HG02610 (cell line): Measurements from ENCODE around the gene PLIN5.

Experiments used
- ATAC-seq: cut with Tn5 transposase; IDR thresholded peaks from one replicate; pipeline ENCODE4 v1.9.1; 2021; ENCODE audit warnings: mild to moderate bottlenecking, moderate library complexity; ENCODE audit not compliant: unreplicated experiment

The PLIN5 gene

DNA sequence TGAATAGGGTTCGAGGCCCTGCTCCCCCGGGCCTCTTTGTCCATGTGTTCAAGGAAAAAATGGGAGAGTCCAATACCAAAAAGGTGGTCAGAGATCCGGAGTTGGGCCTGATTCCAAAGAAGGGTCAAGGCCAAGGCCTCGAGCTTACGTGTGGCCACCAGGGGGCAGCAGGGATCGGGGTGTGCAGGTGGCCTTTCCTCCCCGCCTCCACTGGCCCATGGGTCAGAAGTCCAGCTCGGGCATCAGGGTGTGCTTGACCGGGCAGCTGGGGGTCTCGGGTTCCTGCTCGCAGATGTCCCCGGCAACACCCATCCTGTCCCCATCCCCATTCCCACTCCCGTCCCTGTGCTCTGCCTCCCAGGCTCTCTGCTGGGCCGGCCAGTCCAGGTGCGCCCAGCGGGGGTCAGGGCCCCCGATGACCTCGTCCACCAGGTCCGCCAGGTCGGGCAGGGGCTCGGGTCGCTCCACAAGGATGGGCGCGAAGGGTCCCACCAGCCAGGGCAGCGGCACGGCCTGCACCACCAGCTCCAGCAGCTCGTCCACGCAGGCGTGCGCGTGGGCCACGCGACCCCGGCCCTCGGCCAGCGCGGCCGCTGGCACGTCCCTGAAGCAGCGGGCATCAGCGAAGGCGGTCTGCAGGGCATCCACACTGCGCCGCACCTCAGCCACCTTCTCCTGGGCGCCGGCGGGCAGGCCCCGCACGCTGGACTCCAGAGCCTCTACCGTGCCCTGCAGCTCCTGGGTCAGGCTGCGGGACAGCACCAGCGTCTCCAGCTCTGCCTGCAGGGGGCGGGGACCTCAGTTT lies 11.5 kb downstream of the PLIN5 start:
- no peak for ATAC-seq

DNA sequence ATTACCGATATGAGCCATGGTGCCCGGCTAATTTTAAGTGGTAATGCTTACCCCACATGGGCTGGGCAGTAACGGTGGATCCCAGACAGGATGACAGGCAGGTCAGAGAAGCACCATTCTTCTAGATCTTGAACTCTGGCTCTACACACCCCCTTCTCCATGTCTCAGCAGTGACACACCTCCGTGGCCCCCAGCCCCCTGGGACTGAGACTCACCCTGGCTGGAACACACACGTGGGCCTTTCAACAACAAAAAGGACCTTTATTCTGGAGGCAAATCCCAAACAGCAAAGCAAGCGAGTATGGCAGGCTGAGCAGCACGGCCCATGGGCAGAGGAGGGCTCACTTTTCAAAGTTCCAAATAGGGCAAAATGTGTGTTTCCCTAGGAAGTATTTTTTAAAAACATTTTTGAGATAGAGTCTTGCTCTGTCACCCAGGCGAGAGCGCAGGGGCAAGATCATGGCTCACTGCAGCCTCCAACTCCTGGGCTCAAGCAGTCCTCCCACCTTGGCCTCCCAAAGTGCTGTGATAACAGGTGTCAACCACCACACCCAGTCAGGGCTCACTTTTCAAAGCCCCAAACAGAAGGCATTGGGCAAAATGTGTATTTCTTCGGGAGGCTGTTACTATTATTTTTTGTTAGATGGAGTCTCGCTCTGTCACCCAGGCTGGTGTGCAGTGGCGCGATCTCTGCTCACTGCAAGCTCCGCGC lies 12.6 kb downstream of the PLIN5 start:
- ATAC-seq = no peak

DNA sequence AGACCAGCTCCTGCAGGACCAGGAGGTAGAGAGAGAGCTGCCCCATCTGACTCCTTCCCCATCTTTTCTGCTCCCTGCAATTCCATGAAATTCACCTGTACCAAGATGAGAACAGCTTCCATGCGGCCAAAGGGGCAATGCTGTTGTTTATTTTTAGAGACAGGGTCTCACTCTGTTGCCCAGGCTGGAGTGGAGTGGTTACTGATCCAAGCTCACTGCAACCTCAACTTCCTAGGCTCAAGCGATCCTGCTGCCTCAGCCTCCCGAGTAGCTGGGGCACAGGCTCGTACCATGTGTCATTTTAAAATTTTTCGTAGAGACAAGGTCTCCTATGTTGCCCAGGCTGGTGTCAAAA lies 13.2 kb downstream of the PLIN5 start:
- no peak for ATAC-seq

DNA sequence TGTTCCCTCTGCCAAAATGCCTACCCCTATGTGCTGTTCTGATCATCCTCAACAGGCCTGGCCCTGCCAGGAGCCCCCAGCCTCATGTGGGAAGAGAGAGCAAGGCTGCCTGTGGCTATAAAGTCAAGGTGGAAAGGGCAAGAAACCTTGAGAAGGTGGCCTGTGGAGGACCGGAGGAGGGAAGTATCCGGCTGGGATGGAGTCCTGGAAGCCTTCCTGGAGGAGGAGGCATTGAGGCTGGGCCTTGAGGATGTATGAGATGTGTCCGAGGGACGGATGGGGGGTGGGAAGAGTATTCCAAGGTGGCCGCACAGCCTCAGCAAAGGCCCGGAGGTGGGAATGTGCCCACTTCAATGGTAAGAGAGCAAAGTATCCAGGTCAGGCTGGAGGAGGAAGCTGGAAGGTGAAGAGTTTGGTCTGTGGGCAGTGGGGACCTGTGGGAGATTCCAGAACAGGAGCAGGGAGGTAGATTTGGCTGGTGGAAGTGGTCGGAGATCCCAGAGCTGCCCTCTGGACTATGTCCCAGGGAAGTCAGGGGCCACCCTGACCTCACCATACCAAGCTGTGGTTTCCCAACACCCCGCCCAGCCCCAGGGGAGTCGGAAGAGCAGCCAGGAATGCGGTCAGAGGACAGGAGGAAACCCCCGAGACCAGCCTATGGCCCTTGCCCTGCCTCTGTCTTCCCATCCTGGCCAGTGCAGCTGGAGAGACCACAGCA lies 13.7 kb downstream of the PLIN5 start:
- ATAC-seq = no peak

DNA sequence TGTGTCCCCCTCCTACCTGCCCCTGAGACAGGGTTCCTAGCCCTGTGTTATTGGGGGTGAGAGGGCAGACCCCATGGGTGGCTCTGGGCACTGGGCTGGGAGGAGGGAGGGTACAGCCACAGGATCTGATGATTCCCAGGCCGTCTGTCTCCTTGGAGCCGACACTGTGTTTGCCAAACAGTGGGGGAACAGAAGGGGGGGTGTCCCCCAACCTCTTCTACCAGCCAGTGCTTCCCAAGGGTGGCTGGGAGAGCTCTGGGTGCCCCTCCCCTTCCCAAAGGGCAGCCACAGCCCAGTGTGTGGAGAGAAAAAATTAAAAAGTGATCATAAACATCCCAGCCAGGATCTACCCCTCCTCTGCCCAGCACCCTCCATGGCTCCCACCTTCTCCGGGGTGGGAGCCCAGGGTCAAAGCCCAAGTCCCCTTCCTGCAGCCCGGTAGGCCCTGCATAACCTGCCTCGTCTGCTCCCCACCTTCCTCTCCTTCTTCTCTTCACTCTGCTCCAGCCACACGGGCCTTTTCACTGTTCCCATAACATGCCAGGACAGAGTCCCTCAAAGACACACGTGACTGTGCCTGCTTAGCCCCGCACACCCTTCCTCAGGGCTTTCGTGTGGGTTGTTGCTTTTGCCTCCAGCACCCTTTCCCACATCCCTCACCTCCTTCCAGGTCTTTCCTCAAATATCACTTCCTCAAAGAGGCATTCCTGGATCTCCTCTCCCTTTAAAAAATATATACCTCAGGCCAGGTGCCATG lies 15.3 kb downstream of the PLIN5 start:
- no peak for ATAC-seq

DNA sequence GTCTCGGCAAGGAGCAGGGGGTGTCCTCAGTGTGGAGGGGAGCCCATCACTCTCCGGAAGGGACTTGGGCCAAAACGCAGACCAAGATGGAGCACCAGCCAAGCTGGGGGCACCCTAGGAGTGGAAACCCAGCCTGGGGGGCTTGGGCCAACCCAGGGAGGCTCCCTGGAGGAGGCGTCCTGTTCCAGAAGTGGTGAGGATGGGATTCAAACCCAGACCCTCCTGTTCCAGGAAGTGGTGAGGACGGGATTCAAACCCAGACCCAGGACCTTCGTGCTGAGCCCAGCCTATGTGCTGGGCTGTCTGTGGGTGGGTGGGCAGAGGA lies 15.9 kb downstream of the PLIN5 start:
- no peak for ATAC-seq

DNA sequence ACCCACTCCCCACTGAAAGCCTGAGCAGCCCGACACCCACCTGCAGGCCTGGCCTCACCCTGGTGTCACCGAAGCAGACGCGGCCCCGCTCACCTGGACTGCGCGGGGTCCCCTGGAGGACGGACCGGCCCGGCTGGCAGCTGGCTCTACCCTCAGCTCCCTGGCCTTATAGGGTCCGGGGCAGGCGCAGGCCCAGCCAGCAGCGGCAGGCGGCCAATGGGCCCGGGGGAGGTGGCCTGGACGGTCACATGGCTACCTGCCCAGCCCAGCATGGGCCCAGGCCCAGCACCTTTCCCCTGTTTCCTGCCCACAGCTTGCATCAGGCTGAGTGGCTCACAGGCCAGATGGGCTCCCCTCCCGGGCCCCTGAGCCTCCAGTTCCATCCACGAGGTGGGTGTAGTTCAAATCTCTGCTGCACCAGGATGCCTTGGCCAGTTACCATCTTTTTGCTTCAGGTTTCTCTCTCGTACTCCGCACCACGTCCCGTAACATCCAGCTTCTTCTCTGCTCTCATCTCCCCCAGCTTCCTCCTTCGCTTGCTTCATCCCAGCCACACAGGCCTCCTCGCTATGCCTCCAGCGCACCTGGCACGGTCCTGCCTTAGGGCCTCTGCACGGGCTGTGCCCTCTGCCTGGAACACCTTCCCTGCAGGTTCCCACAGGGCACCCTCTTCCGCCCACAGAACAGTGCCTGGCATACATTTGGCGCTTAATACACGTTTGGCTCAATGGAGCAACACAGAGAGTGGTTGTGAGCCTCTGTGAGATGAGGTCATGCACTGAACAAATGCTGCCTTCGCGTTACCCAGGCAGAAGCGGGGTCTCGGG lies 16.5 kb downstream of the PLIN5 start, which contains the start of gene PLIN4:
PLIN4 (minus strand) TSS at position 142 of the 827 bp plus-strand sequence. CDS start 214 bp downstream, outside the sequence.
- no peak for ATAC-seq

DNA sequence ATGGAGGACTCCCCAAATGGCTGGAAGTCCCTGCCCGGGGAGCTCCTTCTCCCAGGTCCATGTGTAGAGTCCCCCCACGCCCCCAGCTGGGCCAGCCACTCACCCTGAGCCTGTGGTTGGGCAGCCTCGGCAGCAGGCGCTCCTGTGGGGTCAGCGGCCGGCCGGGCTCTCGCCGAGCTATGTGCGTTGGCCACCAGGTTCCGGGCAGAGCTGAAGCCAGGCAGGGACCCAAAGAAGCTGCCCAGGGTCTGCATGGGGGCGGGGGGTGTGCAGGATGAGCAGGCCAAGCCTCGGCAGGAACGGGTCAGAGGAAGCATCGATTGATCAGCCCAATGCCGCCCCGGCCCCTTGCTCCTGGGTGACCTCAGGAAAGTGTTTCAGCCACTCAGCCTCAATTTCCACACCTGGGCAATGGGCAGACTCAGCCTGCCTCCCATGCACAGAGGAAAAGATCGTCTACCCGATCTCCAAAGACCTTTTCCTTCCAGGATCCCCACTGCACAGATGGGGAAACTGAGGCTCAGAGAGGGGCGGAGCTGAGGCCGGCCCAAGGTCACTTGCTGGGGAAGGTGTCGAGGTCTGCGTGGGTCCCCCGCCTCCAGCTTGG lies 17.5 kb downstream of the PLIN5 start:
- no peak for ATAC-seq

DNA sequence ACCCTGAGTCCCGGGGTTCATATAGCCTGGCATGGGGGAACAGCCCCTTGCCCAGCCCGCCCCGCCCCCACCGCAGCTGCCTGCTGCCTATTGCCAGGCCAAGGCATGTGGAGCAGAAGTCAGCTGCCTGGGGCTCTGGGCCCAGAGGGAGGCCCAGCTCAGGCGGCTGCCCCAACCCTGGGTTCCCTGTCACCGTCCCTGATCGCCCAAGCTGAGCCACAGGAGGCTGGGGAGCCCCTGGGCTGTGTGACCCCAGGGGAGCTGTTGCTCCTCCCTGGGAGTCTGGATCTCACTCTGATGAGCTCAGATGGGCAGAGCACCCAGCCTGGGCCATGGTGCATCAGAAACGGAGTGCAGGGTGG lies 18.1 kb downstream of the PLIN5 start:
- no peak for ATAC-seq

DNA sequence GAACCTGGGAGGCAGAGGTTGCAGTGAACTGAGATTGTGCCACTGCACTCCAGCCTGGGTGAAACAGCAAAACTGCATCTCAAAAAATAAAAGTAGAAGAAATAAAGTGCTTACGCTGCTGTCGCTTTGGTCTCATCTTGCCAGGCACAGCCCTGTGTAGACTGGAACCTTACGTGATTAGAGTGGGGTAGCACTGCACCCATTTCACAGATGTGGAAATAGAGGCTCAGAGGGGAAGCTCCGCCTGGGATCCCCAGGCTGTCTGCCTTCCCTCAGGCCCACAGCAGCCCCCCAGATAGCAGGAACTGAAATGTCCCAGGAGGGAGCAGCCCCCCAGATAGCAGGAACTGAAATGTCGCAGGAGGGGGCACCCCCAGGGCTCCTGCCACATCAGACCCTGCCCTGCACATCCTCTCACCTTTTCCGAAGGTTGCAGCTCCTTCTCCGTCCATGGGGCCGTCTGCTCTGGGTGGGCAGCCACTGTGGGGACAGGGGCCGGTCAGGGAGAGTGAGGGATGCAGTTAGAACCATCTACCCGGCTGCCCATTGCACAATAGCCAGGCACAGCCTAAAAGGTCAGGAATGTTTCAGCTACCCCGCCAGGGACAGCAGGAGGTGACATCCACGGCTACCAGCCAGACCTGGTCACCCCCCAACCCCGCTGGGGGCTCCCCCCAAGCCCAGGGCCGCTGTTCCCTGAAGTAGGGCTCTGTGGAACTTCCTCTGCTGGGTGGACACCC lies 18.7 kb downstream of the PLIN5 start:
- no peak for ATAC-seq

DNA sequence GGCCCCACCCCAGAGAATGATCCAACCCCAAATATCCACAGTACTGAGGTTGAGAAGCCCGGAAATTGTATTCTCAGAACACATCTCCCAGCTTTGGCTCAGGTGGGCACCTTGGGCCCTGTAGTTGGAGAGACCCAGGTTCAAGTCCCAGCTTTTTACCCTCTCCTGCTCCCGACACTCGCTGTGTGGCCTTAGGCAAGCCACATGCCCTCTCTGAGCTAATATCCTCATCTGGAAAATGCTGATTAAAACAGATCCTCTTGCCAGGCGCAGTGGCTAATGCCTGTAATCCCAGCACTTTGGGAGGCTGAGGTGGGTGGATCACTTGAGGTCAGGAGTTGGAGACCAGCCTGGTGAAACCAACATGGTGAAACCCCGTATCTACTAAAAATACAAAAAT lies 19.3 kb downstream of the PLIN5 start:
- no peak for ATAC-seq

DNA sequence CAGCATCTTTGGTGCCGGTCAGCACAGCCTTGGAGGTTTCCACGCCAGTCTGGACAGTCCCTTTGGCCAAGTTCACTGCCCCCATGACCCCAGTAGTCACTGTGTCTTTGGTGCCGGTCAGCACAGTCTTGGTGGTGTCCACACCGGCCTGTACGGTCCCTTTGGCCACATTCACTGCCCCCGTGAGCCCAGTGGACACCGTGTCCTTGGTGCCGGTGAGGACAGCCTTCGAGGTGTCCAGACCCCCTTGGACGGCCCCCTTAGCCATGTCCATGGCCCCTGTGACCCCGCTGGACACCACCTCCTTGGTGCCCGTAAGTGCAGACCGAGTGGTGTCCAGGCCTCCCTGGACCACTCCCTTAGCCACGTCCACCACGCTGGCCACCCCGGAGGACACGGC lies 21.8 kb downstream of the PLIN5 start:
- no peak for ATAC-seq

DNA sequence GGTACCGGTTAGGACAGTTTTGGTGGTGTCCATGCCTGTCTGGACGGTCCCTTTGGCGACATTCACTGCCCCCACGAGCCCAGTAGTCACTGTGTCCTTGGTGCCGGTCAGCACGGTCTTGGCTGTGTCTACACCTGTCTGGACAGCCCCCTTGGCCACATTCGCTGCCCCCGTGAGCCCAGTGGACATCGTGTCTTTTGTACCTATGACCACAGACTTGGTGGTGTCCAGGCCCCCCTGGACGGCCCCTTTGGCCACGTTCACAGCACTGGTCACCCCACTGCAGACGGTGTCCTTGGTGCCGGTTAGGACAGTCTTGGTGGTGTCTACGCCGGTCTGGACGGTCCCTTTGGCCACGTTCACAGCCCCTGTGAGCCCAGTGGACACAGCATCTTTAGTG lies 23.0 kb downstream of the PLIN5 start:
- no peak for ATAC-seq

DNA sequence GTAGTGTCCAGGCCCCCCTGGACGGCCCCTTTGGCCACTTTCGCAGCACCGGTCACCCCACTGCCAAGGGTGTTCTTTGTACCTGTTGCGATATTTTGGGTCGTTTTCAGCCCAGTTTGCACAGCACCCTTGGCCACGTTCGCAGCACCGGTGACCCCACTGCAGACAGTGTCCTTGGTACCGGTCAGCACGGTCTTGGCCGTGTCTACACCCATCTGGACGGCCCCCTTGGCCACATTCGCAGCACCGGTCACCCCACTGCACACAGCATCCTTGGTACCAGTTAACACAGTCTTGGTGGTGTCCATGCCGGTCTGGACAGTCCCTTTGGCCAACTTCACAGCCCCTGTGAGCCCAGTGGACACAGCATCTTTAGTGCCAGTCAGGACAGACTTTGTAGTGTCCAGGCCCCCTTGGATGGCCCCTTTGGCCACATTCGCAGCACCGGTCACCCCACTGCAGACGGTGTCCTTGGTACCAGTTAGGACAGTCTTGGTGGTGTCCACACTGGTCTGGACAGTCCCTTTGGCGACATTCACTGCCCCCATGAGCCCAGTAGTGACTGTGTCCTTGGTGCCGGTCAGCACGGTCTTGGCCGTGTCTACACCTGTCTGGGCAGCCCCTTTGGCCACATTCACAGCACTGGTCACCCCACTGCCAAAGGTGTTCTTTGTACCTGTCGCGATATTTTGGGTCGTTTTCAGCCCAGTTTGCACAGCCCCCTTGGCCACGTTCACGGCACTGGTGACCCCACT lies 23.5 kb downstream of the PLIN5 start:
- ATAC-seq = no peak

DNA sequence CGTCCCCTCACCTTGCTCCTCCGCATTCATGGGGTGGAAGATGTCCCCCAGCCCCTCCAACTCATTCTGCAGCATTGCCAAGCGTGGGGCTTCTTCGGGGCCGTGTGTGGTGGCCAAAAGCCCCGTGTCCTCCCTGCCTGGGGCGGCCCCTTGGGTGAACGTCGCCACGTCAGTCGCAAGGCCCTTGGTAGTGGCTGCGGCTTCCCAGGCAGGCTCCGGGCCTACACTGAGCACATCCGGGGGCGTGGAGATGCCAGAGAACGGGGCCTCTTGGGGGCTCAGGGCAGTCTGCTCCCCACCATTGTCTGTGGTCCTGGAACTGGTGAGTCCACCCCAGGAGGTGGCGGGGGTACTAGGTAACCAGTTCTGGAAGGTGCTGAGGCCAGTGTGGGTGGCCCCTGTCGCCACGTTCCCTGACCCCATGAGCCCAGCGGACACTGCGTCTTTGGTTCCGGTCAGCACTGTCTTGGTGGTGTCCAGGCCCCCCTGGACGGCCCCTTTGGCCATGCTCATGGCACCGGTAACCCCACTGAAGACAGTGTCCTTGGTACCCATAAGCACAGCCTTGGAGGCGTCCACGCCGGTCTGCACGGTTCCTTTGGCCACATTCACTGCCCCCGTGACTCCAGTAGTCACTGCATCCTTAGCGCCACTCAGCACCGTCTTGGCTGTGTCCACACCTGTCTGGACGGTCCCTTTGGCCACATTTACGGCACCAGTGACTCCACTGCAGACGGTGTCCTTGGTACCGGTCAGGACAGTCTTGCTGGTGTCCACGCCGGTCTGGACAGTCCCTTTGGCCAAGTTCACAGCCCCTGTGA lies 24.4 kb downstream of the PLIN5 start:
- no peak for ATAC-seq

DNA sequence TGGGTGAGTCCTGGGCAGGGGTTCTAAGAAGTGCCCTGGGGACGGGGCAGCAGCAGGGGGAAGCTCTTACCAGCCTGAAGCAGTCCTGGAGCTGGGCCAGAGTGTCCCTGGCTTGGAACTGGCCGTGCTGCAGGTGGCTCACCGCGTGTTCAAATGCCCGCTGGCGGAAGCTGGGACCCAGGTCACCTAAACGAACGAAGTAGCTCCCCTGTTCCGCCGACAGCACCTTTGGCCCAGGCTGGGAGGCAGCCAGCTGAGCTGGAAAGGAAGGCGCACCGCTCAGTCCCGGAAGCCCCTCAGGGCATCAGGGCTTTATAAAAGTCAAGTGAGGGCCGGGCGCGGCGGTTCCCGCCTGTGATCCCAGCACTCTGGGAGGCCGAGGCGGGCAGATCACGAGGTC lies 26.3 kb downstream of the PLIN5 start:
- no peak for ATAC-seq

DNA sequence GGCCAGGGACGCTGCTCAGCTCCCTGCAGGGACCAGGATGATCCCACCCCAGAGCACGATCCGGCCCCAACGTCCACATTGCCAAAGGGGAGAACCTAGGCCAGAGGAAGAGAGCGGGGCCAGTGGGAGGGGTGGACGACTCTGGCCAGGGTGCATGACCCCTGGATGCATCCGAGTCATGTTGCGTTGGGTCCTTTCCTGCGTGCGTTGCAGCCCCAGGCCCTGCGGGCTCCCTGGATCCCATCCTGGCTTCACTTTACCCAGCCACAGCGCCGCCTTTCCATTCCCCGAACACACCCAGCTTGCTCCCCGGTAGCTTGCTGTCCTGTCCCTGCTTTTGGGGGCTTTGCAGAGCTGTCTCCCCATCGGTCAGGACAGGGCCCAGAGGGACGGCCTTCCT lies 27.2 kb downstream of the PLIN5 start:
- no peak for ATAC-seq

DNA sequence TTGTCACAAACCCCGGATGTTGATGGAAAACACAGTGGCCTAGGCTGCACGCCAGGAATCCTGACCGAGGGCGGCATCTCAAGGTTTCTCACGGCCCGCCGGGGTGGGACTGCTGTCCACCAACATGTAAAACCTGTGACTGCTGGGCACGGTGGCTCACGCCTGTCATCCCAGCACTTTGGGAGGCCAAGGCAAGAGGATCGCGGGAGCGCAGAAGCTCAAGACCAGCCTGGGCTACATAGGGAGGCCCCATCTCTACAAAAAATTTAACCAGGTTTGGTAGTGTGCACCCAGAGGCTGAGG lies 27.9 kb downstream of the PLIN5 start:
- ATAC-seq = no peak
